ENCODE data around the gene PHACTR3. TPM values are rescaled to one million over a fixed set of nuclear protein-coding genes. Genes with fewer than 3 reads are reported as not detected.
"Not testable (repeated sequence)": the region's sequence is repeated elsewhere in the genome, so short reads cannot be mapped to it uniquely, and the experiment has no call there.

Gene PHACTR3
- total RNA-seq, 1 donor from 2014 or later = 1.6 TPM

DNA sequence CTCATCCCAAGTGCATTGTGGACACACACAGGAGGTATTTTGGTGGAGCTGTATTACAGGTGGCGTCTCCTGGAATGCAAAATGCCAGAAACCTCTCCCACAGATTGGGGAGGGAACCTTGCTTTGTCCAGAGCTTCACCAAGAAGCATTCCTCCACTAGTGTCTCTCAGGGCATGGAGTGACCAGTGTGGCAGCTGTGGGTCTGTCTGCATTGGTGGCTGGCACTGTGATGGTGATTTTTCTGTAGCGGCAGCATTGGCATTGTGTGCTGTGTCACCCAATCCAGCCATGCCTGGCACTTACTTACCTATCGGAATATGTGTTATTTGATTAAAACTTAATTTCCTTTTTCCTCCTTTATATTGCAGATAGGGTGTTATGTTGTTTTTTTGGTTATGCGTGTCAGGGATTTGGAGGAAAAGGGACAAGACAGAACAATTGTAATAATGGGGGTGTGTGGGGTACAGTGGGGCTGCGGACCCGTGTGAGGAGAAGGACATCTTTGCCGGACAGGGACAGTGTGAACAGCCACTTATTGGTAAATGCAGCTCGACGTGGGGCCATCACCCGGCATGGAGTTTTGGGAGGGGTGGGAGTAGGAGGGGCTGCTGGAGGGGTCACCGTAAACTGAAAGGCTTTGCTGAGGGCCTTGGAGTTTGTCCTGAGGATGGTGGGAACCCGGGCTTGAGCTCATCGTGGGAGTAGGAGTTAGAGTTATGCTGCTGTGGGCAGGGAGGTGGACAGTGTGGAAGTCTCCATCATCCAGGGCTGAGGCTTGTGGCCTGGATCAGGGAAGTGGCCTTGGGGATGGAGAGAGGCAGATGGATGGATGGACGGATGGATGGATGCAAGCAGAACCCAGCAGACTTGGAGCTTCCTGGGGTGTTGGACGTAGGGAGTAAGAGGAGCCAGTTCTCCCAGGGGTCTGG, 224.0 kb downstream of the PHACTR3 start:
- no peak for DNase-seq (ENCODE audit: low read depth)

GRCh38 chr20:59829054-59829785, 224.9 kb downstream of the PHACTR3 start:
- no peak for DNase-seq (ENCODE audit: low read depth)

DNA sequence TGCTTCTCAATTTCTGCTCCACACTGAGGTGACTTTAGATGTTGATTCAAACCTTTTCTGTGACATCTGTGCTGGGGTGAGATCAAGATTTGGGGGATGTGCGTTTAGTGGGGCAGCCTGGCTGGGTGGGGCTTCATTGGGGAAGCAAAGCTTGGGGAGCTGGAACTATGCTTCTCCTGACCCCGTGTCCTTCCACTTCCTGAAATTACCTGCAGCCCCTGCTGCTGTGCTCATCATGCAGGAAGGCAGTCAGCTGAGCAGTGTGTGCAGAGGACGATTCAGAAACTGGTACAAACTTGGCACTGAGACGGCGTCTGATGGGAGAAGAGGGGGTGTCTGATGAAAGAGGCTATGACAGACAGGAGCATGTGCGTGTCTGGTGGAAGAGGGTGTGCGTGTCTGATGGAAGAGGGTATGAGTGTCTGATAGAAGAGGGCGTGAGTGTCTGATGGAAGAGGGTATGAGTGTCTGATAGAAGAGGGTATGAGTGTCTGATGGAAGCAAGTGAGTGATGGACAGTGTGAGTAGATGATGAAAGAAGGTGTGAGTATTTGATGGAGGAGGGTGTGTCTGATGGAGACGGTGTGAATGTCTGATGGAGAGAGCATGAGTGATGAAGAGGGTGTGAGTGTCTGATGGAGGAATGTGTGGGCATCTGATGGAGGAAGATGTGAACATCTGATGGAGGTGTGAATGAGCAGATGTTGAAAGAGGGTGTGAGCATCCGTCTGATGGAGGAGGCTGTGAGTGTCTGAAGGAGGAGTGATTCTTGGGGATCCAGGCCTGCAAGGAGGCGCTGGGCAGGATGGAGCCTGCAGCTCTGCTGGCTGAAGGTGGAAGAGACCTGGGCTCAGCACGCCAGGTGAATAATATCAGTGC, 225.7 kb downstream of the PHACTR3 start:
- DNase-seq (ENCODE audit: low read depth) = no peak

DNA sequence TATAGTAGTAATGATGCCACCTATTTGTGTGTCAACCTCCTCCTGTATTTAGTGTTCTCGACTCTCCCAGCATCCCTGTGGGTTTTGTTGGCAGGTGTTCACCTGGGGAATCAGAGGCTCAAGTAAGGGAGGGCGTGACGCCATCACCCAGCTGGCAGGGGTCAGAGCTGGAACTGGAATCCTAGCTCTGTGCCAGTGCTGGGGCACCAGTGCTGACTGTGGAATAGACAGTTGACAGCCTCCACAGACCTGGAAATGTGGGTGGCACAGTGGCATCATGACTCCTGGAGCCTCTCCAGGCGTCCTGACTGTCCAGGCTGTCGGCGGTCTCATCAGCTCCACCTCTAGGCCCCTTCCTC, 226.3 kb downstream of the PHACTR3 start:
- DNase-seq (ENCODE audit: low read depth) = no peak

GRCh38 chr20:59831024-59831915, 226.9 kb downstream of the PHACTR3 start:
- DNase-seq (ENCODE audit: low read depth) = peak; percentile 40

GRCh38 chr20:59831916-59832270, 227.6 kb downstream of the PHACTR3 start:
- DNase-seq (ENCODE audit: low read depth) = no peak

DNA sequence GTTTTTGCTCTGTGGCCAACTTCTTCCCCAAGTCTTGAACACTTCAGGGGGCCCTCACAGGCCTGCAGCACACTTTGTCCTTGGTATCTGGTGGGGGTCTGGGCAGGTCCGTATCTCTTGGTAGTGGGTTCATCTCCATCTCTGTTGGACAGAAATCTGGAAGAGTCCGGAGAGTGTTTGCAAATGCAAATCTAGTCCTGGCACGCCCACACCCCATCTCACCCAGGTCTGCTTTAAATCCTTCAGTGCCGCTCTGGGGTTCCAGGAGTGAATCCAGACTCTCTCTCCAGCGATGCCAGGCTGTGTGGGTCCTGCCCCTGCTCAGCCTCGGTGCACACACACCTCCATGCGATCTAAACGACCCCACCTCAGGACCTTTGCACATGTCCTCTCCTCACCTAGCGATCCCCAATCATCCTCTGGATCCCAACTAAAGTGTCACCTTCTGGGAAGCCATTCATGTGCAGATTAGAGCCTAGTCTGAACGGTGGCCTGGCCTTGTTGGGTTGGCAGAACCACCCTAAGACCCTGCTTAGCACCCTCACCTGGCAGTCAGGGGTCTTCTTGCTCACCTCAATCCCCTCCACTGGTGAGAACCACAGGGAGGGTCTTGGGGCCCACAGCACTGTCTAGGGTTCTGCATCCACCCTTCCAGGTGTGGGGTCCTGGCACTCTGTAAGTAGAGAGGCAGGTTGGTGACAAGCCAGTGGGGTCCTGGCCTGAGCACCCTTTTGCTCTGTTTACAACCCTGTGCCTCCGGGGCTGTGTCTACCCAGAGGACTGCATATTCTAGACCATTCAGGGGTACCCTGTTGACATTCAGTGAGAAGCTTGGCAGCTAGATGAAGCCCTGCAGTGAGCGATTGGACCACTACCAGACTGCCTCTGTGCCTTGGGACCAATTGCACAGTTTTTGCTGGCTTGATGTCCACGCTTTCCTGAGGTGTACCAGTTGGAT, 228.3 kb downstream of the PHACTR3 start:
- DNase-seq (ENCODE audit: low read depth) = no peak

- DNase-seq (ENCODE audit: low read depth) = no peak
Observed at GRCh38 chr20:59835057-59835447, 230.7 kb downstream of the PHACTR3 start.

- peak; percentile 14 for DNase-seq (ENCODE audit: low read depth)
Observed at GRCh38 chr20:59835448-59836395, 231.4 kb downstream of the PHACTR3 start.

GRCh38 chr20:59836767-59837166, 232.4 kb downstream of the PHACTR3 start:
- peak; percentile 21 for DNase-seq (ENCODE audit: low read depth)

- no peak for DNase-seq (ENCODE audit: low read depth)
Observed at GRCh38 chr20:59837623-59838394, 233.5 kb downstream of the PHACTR3 start.

DNA sequence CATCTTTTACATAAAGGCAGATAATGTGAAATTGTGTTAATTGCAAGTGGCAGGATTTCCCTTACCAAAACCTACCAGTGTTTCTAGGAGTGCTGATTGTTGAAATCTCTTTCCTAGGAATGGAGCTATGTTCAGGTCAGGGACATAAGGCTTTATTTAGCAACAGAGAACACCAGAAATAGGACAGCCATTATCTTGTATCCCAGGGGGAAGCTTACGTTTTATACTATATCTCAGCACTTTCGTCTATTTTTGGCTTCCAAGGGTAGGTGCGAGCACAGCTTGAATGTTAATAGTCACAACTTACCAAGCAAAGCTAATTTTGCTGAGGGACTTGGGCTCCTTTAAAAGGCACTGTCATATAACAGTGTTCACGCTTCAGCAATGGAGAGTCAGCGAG, 235.1 kb downstream of the PHACTR3 start:
- DNase-seq (ENCODE audit: low read depth) = no peak

DNA sequence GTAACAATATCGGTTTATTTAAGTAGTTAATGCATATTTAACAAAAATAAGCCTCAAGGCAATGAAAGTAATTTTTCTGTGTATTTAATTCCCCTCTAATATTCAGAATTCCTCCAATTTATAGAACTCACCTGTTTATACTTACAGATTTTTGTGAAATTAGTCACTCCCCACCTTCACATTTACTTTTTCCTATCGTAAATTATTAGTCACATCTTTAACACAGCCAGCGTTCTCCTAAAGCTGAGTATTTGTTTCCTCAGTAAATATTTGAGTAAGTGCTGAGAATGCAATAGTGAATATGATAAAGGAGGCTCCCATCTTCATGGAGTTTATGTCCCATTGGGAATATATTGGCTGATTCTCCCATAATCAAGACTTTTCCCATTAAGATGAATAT, 241.1 kb downstream of the PHACTR3 start:
- no peak for DNase-seq (ENCODE audit: low read depth)

DNA sequence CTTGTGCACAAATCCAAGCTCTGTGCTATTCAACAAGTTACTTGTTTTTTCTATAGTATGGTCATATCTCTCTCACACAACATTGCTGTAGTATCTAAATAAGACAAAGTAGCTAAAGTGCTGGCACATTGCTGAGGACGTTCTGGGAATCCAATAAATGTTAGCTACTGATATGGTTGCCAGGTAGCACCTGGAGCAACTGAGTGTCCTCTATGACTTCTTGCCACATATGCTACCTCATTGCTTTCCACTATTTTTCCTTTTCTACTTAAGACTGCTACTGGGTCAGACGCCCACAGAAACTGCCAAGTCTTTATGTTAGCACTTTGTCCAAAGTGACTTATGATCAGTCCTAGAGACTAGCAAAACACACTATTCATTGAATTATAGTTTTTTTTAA, 243.8 kb downstream of the PHACTR3 start:
- no peak for DNase-seq (ENCODE audit: low read depth)

- peak; percentile 50 for DNase-seq (ENCODE audit: low read depth)
Observed at GRCh38 chr20:59850018-59850641, 245.8 kb downstream of the PHACTR3 start.

- DNase-seq (ENCODE audit: low read depth) = not testable (repeated sequence)
Observed at GRCh38 chr20:59856526-59856925, 252.2 kb downstream of the PHACTR3 start.

DNA sequence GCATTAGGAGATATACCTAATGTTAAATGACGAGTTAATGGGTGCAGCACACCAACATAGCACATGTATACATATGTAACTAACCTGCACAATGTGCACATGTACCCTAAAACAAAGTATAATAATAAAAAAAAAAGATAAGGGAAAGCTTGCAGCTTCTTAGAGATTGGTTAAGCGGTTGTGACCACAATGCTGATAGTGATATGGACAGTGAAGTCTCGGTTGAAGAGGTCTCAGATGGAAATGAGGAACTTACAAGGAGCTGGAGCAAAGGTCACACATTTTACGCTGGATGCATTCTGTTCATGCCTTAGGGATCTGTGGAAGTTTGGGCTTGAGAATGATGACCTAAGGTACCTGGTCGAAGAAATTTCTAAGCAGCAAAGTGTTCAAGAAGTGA, 252.6 kb downstream of the PHACTR3 start:
- DNase-seq (ENCODE audit: low read depth) = not testable (repeated sequence)
